Measurements from ENCODE around the gene EVX2. TPM values are rescaled to one million over a fixed set of nuclear protein-coding genes. Genes with fewer than 3 reads are reported as not detected.

Gene EVX2
- total RNA-seq, result not detected

- no peak within 1 kb of the TSS for H3K4me3 Mint-ChIP-seq
- H3K36me3 Mint-ChIP-seq (ENCODE audit: low read depth), result peaks cover 17% of the 10 kb centered on the region
- peaks cover 12% of the 10 kb centered on the region for H3K9me3 Mint-ChIP-seq
- no peak within 1 kb of the TSS for H3K27ac Mint-ChIP-seq
- H3K27me3 Mint-ChIP-seq (ENCODE audit: low read depth), result peaks cover 85% of the 10 kb centered on the region
- intact Hi-C loops (cut with micrococcal nuclease), result loop anchor here (2.0 kb wide), 2 partner anchors 13 to 81 kb away; no protein-coding TSS in a partner anchor
- CTCF ChIA-PET, result interaction anchor here (1.5 to 2.4 kb wide), 2 partner anchors 14 to 37 kb away, joined by 4 to 7 read pairs; no protein-coding TSS in a partner anchor
- no peak for DNase-seq
- peaks cover 18% of the 10 kb centered on the region for H3K4me1 Mint-ChIP-seq (ENCODE audit: low read depth)
Measured at GRCh38 chr2:176083796-176084261, at the start of gene EVX2. Gene EVX2, minus strand, starts transcription at chr2:176083962. Its CDS starts 186 bp downstream, at chr2:176083776.

GRCh38 chr2:176133389-176133788 is 49.6 kb upstream of the EVX2 start:
- no peak for DNase-seq
- intact Hi-C loops (cut with micrococcal nuclease), result loop anchor here (2.0 to 5.0 kb wide), 2 partner anchors 25 to 39 kb away; no protein-coding TSS in a partner anchor
- Mint-ChIP-seq H3K36me3 (ENCODE audit: low read depth) (peaks cover 2% of the 10 kb centered on the region), H3K4me3 (no peak overlapping the region), H3K27ac (no peak overlapping the region), H3K9me3 (peaks cover 2% of the 10 kb centered on the region), H3K27me3 (ENCODE audit: low read depth) (peaks cover 79% of the 10 kb centered on the region), H3K4me1 (ENCODE audit: low read depth) (peaks cover 27% of the 10 kb centered on the region)
- CTCF ChIA-PET, result interaction anchor here (0.6 to 2.9 kb wide), 3 partner anchors 17 to 322 kb away, joined by 3 to 11 read pairs (median 3); no protein-coding TSS in a partner anchor

- DNase-seq, result peak; percentile 23
- CTCF ChIA-PET, result interaction anchor here (0.6 to 2.9 kb wide), 12 partner anchors 8 to 1017 kb away, joined by 3 to 11 read pairs (median 3); no protein-coding TSS in a partner anchor
- H3K4me1 Mint-ChIP-seq (ENCODE audit: low read depth), result peaks cover 29% of the 10 kb centered on the region
- H3K27ac Mint-ChIP-seq, result no peak overlapping the region
- no peaks in the 10 kb centered on the region for H3K36me3 Mint-ChIP-seq (ENCODE audit: low read depth)
- no peaks in the 10 kb centered on the region for H3K9me3 Mint-ChIP-seq
- H3K4me3 Mint-ChIP-seq, result peak overlapping the region; percentile 65
- H3K27me3 Mint-ChIP-seq (ENCODE audit: low read depth), result peaks cover 79% of the 10 kb centered on the region
- intact Hi-C loops (cut with micrococcal nuclease), result loop anchor here (2.0 to 5.0 kb wide), 2 partner anchors 26 to 40 kb away; no protein-coding TSS in a partner anchor
Measured at GRCh38 chr2:176132205-176133171, 48.7 kb upstream of the EVX2 start.

GRCh38 chr2:176131848-176132158 is 48.0 kb upstream of the EVX2 start:
- Mint-ChIP-seq H3K27me3 (ENCODE audit: low read depth) (peaks cover 75% of the 10 kb centered on the region), H3K4me1 (ENCODE audit: low read depth) (peaks cover 29% of the 10 kb centered on the region), H3K4me3 (peak overlapping the region; percentile 65), H3K36me3 (ENCODE audit: low read depth) (no peaks in the 10 kb centered on the region), H3K27ac (no peak overlapping the region), H3K9me3 (no peaks in the 10 kb centered on the region)
- CTCF ChIA-PET, result interaction anchor here (0.6 to 2.9 kb wide), 10 partner anchors 9 to 911 kb away, joined by 3 to 11 read pairs (median 5); no protein-coding TSS in a partner anchor
- DNase-seq, result no peak
- intact Hi-C loops (cut with micrococcal nuclease), result loop anchor here (2.0 to 5.0 kb wide), 3 partner anchors 27 to 683 kb away; no protein-coding TSS in a partner anchor

GRCh38 chr2:176130957-176131847 is 47.4 kb upstream of the EVX2 start:
- H3K36me3 Mint-ChIP-seq (ENCODE audit: low read depth), result no peaks in the 10 kb centered on the region
- no peaks in the 10 kb centered on the region for H3K9me3 Mint-ChIP-seq
- H3K27ac Mint-ChIP-seq, result peak overlapping the region; percentile 18
- H3K4me3 Mint-ChIP-seq, result peak overlapping the region; percentile 49
- intact Hi-C loops (cut with micrococcal nuclease), result loop anchor here (1.0 to 5.0 kb wide), 3 partner anchors 7 to 684 kb away; no protein-coding TSS in a partner anchor
- CTCF ChIA-PET, result interaction anchor here (0.7 to 2.9 kb wide), 11 partner anchors 9 to 600 kb away, joined by 3 to 11 read pairs (median 5); no protein-coding TSS in a partner anchor
- peaks cover 27% of the 10 kb centered on the region for H3K4me1 Mint-ChIP-seq (ENCODE audit: low read depth)
- H3K27me3 Mint-ChIP-seq (ENCODE audit: low read depth), result peaks cover 76% of the 10 kb centered on the region
- no peak for DNase-seq

GRCh38 chr2:176130147-176130956 is 46.6 kb upstream of the EVX2 start:
- CTCF ChIA-PET, result interaction anchor here (0.7 to 2.2 kb wide), 9 partner anchors 10 to 601 kb away, joined by 3 to 11 read pairs (median 3); no protein-coding TSS in a partner anchor
- H3K36me3 Mint-ChIP-seq (ENCODE audit: low read depth), result no peaks in the 10 kb centered on the region
- peak; percentile 33 for DNase-seq
- H3K27me3 Mint-ChIP-seq (ENCODE audit: low read depth), result peaks cover 76% of the 10 kb centered on the region
- H3K4me3 Mint-ChIP-seq, result peak overlapping the region; percentile 52
- H3K4me1 Mint-ChIP-seq (ENCODE audit: low read depth), result peaks cover 19% of the 10 kb centered on the region
- no peaks in the 10 kb centered on the region for H3K9me3 Mint-ChIP-seq
- intact Hi-C loops (cut with micrococcal nuclease), result loop anchor here (1.0 to 5.0 kb wide), 3 partner anchors 8 to 684 kb away; no protein-coding TSS in a partner anchor
- H3K27ac Mint-ChIP-seq, result peak overlapping the region; percentile 18

GRCh38 chr2:176129813-176130146 is 46.0 kb upstream of the EVX2 start:
- CTCF ChIA-PET, result interaction anchor here (1.0 to 2.2 kb wide), 4 partner anchors 11 to 522 kb away, joined by 3 to 11 read pairs (median 6); no protein-coding TSS in a partner anchor
- intact Hi-C loops (cut with micrococcal nuclease), result loop anchor here (1.0 to 5.0 kb wide), 4 partner anchors 9 to 685 kb away; no protein-coding TSS in a partner anchor
- Mint-ChIP-seq H3K4me1 (ENCODE audit: low read depth) (peaks cover 18% of the 10 kb centered on the region), H3K27ac (no peak overlapping the region), H3K4me3 (peak overlapping the region; percentile 33), H3K36me3 (ENCODE audit: low read depth) (no peaks in the 10 kb centered on the region), H3K9me3 (no peaks in the 10 kb centered on the region), H3K27me3 (ENCODE audit: low read depth) (peaks cover 76% of the 10 kb centered on the region)
- no peak for DNase-seq

- no peak for DNase-seq
- Mint-ChIP-seq H3K27me3 (ENCODE audit: low read depth) (peaks cover 76% of the 10 kb centered on the region), H3K4me1 (ENCODE audit: low read depth) (peaks cover 18% of the 10 kb centered on the region), H3K4me3 (peak within 1 kb of the TSS; percentile 52), H3K9me3 (no peaks in the 10 kb centered on the region), H3K27ac (peak within 1 kb of the TSS; percentile 30), H3K36me3 (ENCODE audit: low read depth) (no peaks in the 10 kb centered on the region)
- intact Hi-C loops (cut with micrococcal nuclease), result loop anchor here (2.0 kb wide), 1 partner anchor 18 kb away; no protein-coding TSS in a partner anchor
- CTCF ChIA-PET, result interaction anchor here (1.0 to 4.4 kb wide), 4 partner anchors 33 to 523 kb away, joined by 3 to 54 read pairs (median 27); no protein-coding TSS in a partner anchor
Measured at GRCh38 chr2:176128982-176129796, 45.4 kb upstream of the EVX2 start, which contains the start of gene HOXD8. Gene HOXD8, plus strand, starts transcription at chr2:176129705. Its CDS starts 662 bp downstream, at chr2:176130367.

GRCh38 chr2:176128172-176128981 is 44.6 kb upstream of the EVX2 start:
- CTCF ChIA-PET, result interaction anchor here (0.6 to 4.4 kb wide), 16 partner anchors 10 to 1020 kb away, joined by 3 to 54 read pairs (median 6); partner anchors contain the start of gene HOXD4
- H3K4me3 Mint-ChIP-seq, result peak overlapping the region; percentile 33
- intact Hi-C loops (cut with micrococcal nuclease), result loop anchor here (2.0 kb wide), 1 partner anchor 18 kb away; no protein-coding TSS in a partner anchor
- H3K36me3 Mint-ChIP-seq (ENCODE audit: low read depth), result no peaks in the 10 kb centered on the region
- H3K27me3 Mint-ChIP-seq (ENCODE audit: low read depth), result peaks cover 76% of the 10 kb centered on the region
- DNase-seq, result no peak
- H3K9me3 Mint-ChIP-seq, result no peaks in the 10 kb centered on the region
- H3K27ac Mint-ChIP-seq, result peak overlapping the region; percentile 32
- H3K4me1 Mint-ChIP-seq (ENCODE audit: low read depth), result peaks cover 24% of the 10 kb centered on the region

Data from activated naive CD4-positive, alpha-beta T cell treated with anti-CD3 and anti-CD28 coated beads for 36 hours (primary cell).